Neural cell (in vitro differentiated cells): Measurements from ENCODE around the gene NINJ1.

Experiments
- CTCF ChIP-seq: fragments of 450-650 bp; IDR thresholded peaks from 2 replicates; pipeline ENCODE4 v1.5.1; 2014; ENCODE audit warnings: antibody characterized with exemption, mild to moderate bottlenecking, moderate library complexity; ENCODE audit not compliant: poor library complexity, severe bottlenecking
- EP300 ChIP-seq: fragments of 450-650 bp; conservative IDR thresholded peaks from 2 replicates; pipeline ENCODE4 v1.6.1; 2014; ENCODE audit warnings: antibody characterized with exemption, mild to moderate bottlenecking, moderate library complexity; ENCODE audit not compliant: poor library complexity, severe bottlenecking
- EZH2 ChIP-seq: fragments of 200-600, 300-800 bp; shearing (Covaris generic), sonication (generic); IDR thresholded peaks from 2 replicates; pipeline ENCODE4 v1.6.1; 2014; ENCODE audit warnings: antibody characterized with exemption, low read length, borderline replicate concordance, mild to moderate bottlenecking; ENCODE audit not compliant: insufficient read depth, poor library complexity, severe bottlenecking
- MXI1 ChIP-seq: fragments of 450-650 bp; conservative IDR thresholded peaks from 2 replicates; pipeline ENCODE4 v1.6.1; 2014; ENCODE audit warnings: antibody characterized with exemption, mild to moderate bottlenecking; ENCODE audit not compliant: poor library complexity, severe bottlenecking
- POLR2AphosphoS5 ChIP-seq: IDR thresholded peaks from 2 replicates; pipeline ENCODE4 v1.6.1; 2012
- RAD21 ChIP-seq: fragments of 450-650 bp; conservative IDR thresholded peaks from 2 replicates; pipeline ENCODE4 v1.6.1; 2014; ENCODE audit warnings: antibody characterized with exemption, mild to moderate bottlenecking, moderate library complexity
- SMC3 ChIP-seq: fragments of 450-650 bp; conservative IDR thresholded peaks from 2 replicates; pipeline ENCODE4 v1.6.1; 2014; ENCODE audit warnings: antibody characterized with exemption, mild to moderate bottlenecking, moderate library complexity; ENCODE audit not compliant: poor library complexity
- TAF1 ChIP-seq: IDR thresholded peaks from 2 replicates; pipeline ENCODE4 v1.6.1; 2012; ENCODE audit warnings: low read depth
- TF ChIP-seq, protein P1 (sequence below): IDR thresholded peaks from 2 replicates; pipeline ENCODE4 v1.6.1; 2012; ENCODE audit warnings: borderline replicate concordance

DNA sequence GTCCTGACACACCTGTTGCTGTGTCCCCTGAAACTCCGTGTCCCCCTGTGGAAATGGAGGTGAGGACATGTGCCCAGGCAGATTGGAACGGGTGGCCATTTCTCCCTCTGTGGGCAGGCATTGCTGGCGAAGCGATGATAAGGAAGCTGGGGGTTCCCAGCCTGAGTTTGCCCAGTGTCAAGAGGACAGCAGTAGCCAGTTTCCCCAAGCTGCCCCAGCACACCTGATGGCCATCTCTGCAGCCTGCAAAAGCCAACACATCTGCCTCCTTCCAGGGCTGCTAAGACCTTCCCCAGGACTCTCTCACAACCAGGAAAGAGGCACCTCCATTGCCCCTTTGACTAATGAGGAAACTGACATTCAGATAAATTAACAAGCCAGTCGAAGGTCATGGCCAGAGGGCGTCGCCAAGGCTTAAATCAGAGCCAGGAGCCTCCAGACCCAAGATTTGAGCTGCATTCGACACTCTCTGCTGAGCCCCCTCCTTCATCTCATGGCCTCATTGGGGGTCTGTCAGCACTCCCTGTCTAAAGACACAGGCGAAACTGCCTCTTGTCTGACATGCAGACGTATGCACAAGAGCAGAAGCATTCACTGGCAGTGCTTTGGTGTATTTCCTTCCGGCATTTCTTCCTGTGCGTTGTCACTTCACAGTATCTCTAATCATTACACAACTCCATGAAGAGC lies 39.5 kb upstream of the NINJ1 start:
- TF ChIP-seq MXI1 = no peak
- TF ChIP-seq CTCF = no peak
- TF ChIP-seq EZH2 = no peak
- no peak for TF ChIP-seq POLR2AphosphoS5
- TF ChIP-seq RAD21 = no peak
- TF ChIP-seq SMC3 = no peak
- TF ChIP-seq TAF1 = no peak
- no peak for TF ChIP-seq EP300
- TF ChIP-seq, protein P1, sequence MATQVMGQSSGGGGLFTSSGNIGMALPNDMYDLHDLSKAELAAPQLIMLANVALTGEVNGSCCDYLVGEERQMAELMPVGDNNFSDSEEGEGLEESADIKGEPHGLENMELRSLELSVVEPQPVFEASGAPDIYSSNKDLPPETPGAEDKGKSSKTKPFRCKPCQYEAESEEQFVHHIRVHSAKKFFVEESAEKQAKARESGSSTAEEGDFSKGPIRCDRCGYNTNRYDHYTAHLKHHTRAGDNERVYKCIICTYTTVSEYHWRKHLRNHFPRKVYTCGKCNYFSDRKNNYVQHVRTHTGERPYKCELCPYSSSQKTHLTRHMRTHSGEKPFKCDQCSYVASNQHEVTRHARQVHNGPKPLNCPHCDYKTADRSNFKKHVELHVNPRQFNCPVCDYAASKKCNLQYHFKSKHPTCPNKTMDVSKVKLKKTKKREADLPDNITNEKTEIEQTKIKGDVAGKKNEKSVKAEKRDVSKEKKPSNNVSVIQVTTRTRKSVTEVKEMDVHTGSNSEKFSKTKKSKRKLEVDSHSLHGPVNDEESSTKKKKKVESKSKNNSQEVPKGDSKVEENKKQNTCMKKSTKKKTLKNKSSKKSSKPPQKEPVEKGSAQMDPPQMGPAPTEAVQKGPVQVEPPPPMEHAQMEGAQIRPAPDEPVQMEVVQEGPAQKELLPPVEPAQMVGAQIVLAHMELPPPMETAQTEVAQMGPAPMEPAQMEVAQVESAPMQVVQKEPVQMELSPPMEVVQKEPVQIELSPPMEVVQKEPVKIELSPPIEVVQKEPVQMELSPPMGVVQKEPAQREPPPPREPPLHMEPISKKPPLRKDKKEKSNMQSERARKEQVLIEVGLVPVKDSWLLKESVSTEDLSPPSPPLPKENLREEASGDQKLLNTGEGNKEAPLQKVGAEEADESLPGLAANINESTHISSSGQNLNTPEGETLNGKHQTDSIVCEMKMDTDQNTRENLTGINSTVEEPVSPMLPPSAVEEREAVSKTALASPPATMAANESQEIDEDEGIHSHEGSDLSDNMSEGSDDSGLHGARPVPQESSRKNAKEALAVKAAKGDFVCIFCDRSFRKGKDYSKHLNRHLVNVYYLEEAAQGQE = no peak
